Tibial nerve (tissue), 4 donors: ENCODE results near the gene PRKG1. TPM values are rescaled to one million over a fixed set of nuclear protein-coding genes. Genes with fewer than 3 reads are reported as not detected.

Experiments
- DNase-seq, 2 donors: peaks; one replicate each; pipeline ENCODE4 v3.0.0-alpha.2; 2019; ENCODE audit warnings: low spot score in 2 of 2
- H3K27ac ChIP-seq, 4 donors: fragments of 200-600 bp; sonication (generic) in 3 of 4; one replicate each; pipeline ENCODE4 v1.5.1; 2017 to 2019; ENCODE audit warnings: mild to moderate bottlenecking in 1 of 4
- H3K27me3 ChIP-seq, 2 donors: fragments of 200-600 bp; sonication (generic) in 1 of 2; one replicate each; pipeline versions ENCODE4 v1.5.1 to v1.6.0; 2017 to 2019
- H3K36me3 ChIP-seq, 3 donors: fragments of 200-600 bp; sonication (generic); one replicate each; pipeline ENCODE4 v1.5.1; 2018 to 2019
- H3K4me1 ChIP-seq, 4 donors: fragments of 200-600 bp; sonication (generic) in 3 of 4; one replicate each; pipeline ENCODE4 v1.5.1; 2017 to 2019
- H3K4me3 ChIP-seq, 4 donors: fragments of 200-600 bp; sonication (generic) in 3 of 4; one replicate each; pipeline ENCODE4 v1.5.1; 2017 to 2019; ENCODE audit warnings: mild to moderate bottlenecking in 1 of 4, moderate library complexity in 1 of 4
- H3K9me3 ChIP-seq, 4 donors: fragments of 200-600 bp; sonication (generic) in 3 of 4; one replicate each; pipeline ENCODE4 v1.5.1; 2017 to 2019
- EP300 ChIP-seq, 2 donors: sonication (generic); formaldehyde crosslinking; IDR thresholded peaks; one replicate each; pipeline ENCODE4 v1.6.1; 2017; ENCODE audit warnings: antibody characterized with exemption in 2 of 2, mild to moderate bottlenecking in 1 of 2
- POLR2A ChIP-seq, 2 donors: fragments of 450-650 bp; IDR thresholded peaks; one replicate each; pipeline ENCODE4 v1.6.1; 2017; ENCODE audit warnings: antibody characterized with exemption in 2 of 2, mild to moderate bottlenecking in 2 of 2, moderate library complexity in 2 of 2
- WGBS, 2 donors: methylation state at CpG; one replicate each; pipeline ENCODE4 v1.1.5; 2018; 5-methylcytosine and 5-hydroxymethylcytosine counted together
- total RNA-seq, 4 donors: library from RNA; depleted of rRNA; stranded (reverse); fragments of >200 nt; gene quantifications; one replicate each; pipeline ENCODE4 v1.1.0, GENCODE V29; 2016
- TF ChIP-seq, protein P1 (sequence below), 5 experiments: fragments of 200-600 bp in 3 of 5; fragments of 450-650 bp in 2 of 5; sonication (generic) in 3 of 5; IDR thresholded peaks; one replicate each; pipeline ENCODE4 v1.5.1; 2016 to 2019; ENCODE audit warnings: antibody characterized with exemption in 5 of 5, mild to moderate bottlenecking in 3 of 5, moderate library complexity in 2 of 5

The PRKG1 gene
- total RNA-seq, 4 donors from 2014 or later, result 8.7 to 35.0 (median 14.8) TPM

- peak; percentile 38 to 84 for DNase-seq
- H3K27me3 ChIP-seq, result no peaks in the 10 kb centered on the region
- H3K9me3 ChIP-seq, result no peaks in the 10 kb centered on the region
- WGBS, 2 donors, result 51 to 61% methylated on average over 6 of the region's 6 CpGs
- TF ChIP-seq, protein P1, sequence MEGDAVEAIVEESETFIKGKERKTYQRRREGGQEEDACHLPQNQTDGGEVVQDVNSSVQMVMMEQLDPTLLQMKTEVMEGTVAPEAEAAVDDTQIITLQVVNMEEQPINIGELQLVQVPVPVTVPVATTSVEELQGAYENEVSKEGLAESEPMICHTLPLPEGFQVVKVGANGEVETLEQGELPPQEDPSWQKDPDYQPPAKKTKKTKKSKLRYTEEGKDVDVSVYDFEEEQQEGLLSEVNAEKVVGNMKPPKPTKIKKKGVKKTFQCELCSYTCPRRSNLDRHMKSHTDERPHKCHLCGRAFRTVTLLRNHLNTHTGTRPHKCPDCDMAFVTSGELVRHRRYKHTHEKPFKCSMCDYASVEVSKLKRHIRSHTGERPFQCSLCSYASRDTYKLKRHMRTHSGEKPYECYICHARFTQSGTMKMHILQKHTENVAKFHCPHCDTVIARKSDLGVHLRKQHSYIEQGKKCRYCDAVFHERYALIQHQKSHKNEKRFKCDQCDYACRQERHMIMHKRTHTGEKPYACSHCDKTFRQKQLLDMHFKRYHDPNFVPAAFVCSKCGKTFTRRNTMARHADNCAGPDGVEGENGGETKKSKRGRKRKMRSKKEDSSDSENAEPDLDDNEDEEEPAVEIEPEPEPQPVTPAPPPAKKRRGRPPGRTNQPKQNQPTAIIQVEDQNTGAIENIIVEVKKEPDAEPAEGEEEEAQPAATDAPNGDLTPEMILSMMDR (IDR thresholded peaks at IDR 0.05), result peak; percentile 45 to 61 (median 57)
- TF ChIP-seq POLR2A (IDR thresholded peaks at IDR 0.05) (no peak), EP300 (IDR thresholded peaks at IDR 0.05) (no peak)
- H3K27ac ChIP-seq, result peak overlapping the region in 1 of 4 donors; percentile 1
- H3K4me3 ChIP-seq, result no peak overlapping the region
- H3K36me3 ChIP-seq, result no peaks in the 10 kb centered on the region
- no peaks in the 10 kb centered on the region for H3K4me1 ChIP-seq
Measured at GRCh38 chr10:51422311-51423120, 348.2 kb downstream of the PRKG1 start.

DNA sequence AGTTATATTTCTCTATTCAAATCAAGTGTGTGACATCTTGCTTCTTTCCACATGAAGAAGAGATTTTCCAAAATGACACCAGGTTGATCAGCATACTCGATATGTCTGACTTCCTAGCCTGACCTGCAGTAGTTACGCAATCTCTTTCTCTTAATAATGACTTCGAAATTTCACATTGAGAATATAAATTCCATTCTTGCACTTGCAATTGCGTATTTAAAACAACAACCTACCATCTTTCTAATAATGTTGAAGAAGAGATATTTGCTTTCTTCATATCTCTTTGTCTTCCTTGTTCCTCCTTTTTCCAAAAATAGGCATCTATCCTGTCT lies 348.8 kb downstream of the PRKG1 start:
- TF ChIP-seq POLR2A (IDR thresholded peaks at IDR 0.05), result no peak

GRCh38 chr10:51425431-51425830 lies 351.1 kb downstream of the PRKG1 start:
- DNase-seq, result no peak
- WGBS, 2 donors, result 58 to 60% methylated on average over 3 of the region's 3 CpGs
- H3K9me3 ChIP-seq, result no peaks in the 10 kb centered on the region
- H3K27me3 ChIP-seq, result no peaks in the 10 kb centered on the region
- TF ChIP-seq POLR2A (IDR thresholded peaks at IDR 0.05) (no peak), EP300 (IDR thresholded peaks at IDR 0.05) (no peak)
- TF ChIP-seq, protein P1 (IDR thresholded peaks at IDR 0.05), result no peak
- no peak overlapping the region for H3K4me3 ChIP-seq
- H3K27ac ChIP-seq, result no peak overlapping the region
- H3K4me1 ChIP-seq, result no peaks in the 10 kb centered on the region
- H3K36me3 ChIP-seq, result no peaks in the 10 kb centered on the region

More for the DNA sequence above, 348.8 kb downstream of the PRKG1 start:
- Histone ChIP-seq H3K4me1 (no peaks in the 10 kb centered on the region), H3K9me3 (no peaks in the 10 kb centered on the region), H3K36me3 (no peaks in the 10 kb centered on the region), H3K27ac (no peak overlapping the region), H3K4me3 (no peak overlapping the region), H3K27me3 (no peaks in the 10 kb centered on the region)
- DNase-seq, result no peak
- 67 to 68% methylated on average over 4 of the region's 4 CpGs for WGBS, 2 donors

DNA sequence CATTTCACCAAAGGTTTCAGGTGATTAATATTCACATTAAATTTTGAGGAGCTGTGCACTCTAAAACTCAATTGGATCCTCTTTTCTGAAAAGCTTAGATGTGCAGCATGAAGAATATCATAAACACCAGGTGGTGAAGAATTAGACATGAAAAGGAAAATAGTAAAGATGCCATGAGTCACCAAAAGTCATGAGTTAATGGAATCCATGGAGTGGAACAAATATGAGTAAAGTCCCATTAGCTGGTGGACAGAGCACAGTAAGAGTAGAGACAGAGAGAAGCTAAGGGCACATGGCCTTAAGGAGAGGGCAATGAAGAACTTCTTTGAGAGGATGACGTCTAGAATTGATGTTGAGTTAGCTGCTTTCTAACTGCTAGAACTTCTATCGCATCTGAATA lies 353.5 kb downstream of the PRKG1 start:
- WGBS, 2 donors, result 65 to 80% methylated on average over 2 of the region's 2 CpGs
- TF ChIP-seq EP300 (IDR thresholded peaks at IDR 0.05), result no peak
- TF ChIP-seq, protein P1 (IDR thresholded peaks at IDR 0.05), result no peak
- TF ChIP-seq POLR2A (IDR thresholded peaks at IDR 0.05), result no peak
- Histone ChIP-seq H3K9me3 (no peaks in the 10 kb centered on the region), H3K36me3 (no peaks in the 10 kb centered on the region), H3K27ac (no peak overlapping the region), H3K4me1 (no peaks in the 10 kb centered on the region), H3K27me3 (no peaks in the 10 kb centered on the region), H3K4me3 (no peak overlapping the region)
- no peak for DNase-seq

- H3K27me3 ChIP-seq, result no peaks in the 10 kb centered on the region
- H3K27ac ChIP-seq, result no peak overlapping the region
- H3K36me3 ChIP-seq, result no peaks in the 10 kb centered on the region
- DNase-seq, result no peak
- no peak overlapping the region for H3K4me3 ChIP-seq
- TF ChIP-seq POLR2A (IDR thresholded peaks at IDR 0.05) (no peak), EP300 (IDR thresholded peaks at IDR 0.05) (no peak)
- TF ChIP-seq, protein P1 (IDR thresholded peaks at IDR 0.05), result no peak
- no peaks in the 10 kb centered on the region for H3K9me3 ChIP-seq
- no peaks in the 10 kb centered on the region for H3K4me1 ChIP-seq
- 41 to 58% methylated on average over 1 of the region's 1 CpG for WGBS, 2 donors
Measured at GRCh38 chr10:51430506-51430905, 356.2 kb downstream of the PRKG1 start.
